Measurements from ENCODE around the gene G6PC2. TPM values are rescaled to one million over a fixed set of nuclear protein-coding genes. Genes with fewer than 3 reads are reported as not detected.
"Not testable (repeated sequence)": the region's sequence is repeated elsewhere in the genome, so short reads cannot be mapped to it uniquely, and the experiment has no call there.

The G6PC2 gene
- total and polyA plus RNA-seq, 2 donors (not counting 1 experiment from before 2014, with no cell fraction given): not detected

DNA sequence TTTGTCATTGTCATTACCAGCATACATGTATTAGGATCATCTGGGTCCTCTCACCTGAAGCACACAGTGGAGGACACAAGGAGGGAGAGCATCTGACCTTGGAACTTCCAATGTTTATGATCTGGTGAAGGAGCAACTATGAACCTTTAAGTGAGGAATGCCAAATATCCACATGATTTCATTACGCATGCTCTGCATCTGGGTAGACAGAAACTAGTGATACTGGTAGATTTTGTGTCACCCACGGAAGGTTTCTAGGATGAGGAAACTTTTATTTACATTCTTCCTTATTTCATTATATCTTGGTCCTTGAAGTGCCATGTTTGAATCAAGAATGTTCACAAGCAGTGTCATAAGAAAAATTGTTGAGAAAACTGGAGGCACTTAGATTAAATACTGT, 42.9 kb upstream of the G6PC2 start:
- Histone ChIP-seq H3K27ac (ENCODE audit: low read length in 2 of 2) (no peak overlapping the region), H3K79me2 (ENCODE audit: control insufficient read depth, insufficient read depth, low read length) (no peaks in the 10 kb centered on the region), H3K4me1 (ENCODE audit: control insufficient read depth in 2 of 2, insufficient read depth in 2 of 2, low read length in 2 of 2) (no peaks in the 10 kb centered on the region), H3K36me3 (replicated peaks in 1 of 2; ENCODE audit: control extremely low read depth in 1 of 2, control insufficient read depth in 1 of 2, extremely low read depth in 1 of 2, insufficient read depth in 2 of 2, low read length in 1 of 2) (no peaks in the 10 kb centered on the region), H3K9me3 (ENCODE audit: control extremely low read depth in 1 of 3, control insufficient read depth in 2 of 3, insufficient read depth in 1 of 3, low read length in 2 of 3) (no peaks in the 10 kb centered on the region), H4K20me1 (ENCODE audit: control insufficient read depth, insufficient read depth, low read length, poor library complexity, severe bottlenecking) (no peaks in the 10 kb centered on the region), H2AFZ (ENCODE audit: insufficient read depth, low read depth, low read length, poor library complexity, severe bottlenecking) (no peak overlapping the region), H3K9ac (ENCODE audit: low read length) (no peak overlapping the region), H3K4me3 (ENCODE audit: control extremely low read depth in 1 of 5, extremely low read depth in 1 of 5, insufficient read depth in 1 of 5, low read depth in 2 of 5, low read length in 4 of 5) (no peak overlapping the region), H3K4me2 (replicated peaks; ENCODE audit: low read depth, low read length, poor library complexity, severe bottlenecking) (no peak overlapping the region), H3K27me3 (replicated peaks in 1 of 4; ENCODE audit: control extremely low read depth in 1 of 4, control insufficient read depth in 3 of 4, insufficient read depth in 4 of 4, low read length in 3 of 4) (no peaks in the 10 kb centered on the region)
- no peaks in the 10 kb centered on the region for H3K4me1 Mint-ChIP-seq
- ATAC-seq (ENCODE audit: low read depth): no peak
- H3K9me3 Mint-ChIP-seq (ENCODE audit: insufficient read depth): no peaks in the 10 kb centered on the region
- CTCF ChIA-PET: no interaction called here
- POLR2A ChIA-PET: no interaction called here
- no peak overlapping the region for H3K4me3 Mint-ChIP-seq
- intact Hi-C loops (cut with micrococcal nuclease): no loop called here
- TF ChIP-seq, protein P1, sequence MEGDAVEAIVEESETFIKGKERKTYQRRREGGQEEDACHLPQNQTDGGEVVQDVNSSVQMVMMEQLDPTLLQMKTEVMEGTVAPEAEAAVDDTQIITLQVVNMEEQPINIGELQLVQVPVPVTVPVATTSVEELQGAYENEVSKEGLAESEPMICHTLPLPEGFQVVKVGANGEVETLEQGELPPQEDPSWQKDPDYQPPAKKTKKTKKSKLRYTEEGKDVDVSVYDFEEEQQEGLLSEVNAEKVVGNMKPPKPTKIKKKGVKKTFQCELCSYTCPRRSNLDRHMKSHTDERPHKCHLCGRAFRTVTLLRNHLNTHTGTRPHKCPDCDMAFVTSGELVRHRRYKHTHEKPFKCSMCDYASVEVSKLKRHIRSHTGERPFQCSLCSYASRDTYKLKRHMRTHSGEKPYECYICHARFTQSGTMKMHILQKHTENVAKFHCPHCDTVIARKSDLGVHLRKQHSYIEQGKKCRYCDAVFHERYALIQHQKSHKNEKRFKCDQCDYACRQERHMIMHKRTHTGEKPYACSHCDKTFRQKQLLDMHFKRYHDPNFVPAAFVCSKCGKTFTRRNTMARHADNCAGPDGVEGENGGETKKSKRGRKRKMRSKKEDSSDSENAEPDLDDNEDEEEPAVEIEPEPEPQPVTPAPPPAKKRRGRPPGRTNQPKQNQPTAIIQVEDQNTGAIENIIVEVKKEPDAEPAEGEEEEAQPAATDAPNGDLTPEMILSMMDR (IDR thresholded peaks at IDR 0.05): no peak
- no peak for TF ChIP-seq EZH2 (IDR thresholded peaks at IDR 0.05; ENCODE audit: borderline replicate concordance, insufficient read depth, low read depth, low read length, poor library complexity, severe bottlenecking)
- no peaks in the 10 kb centered on the region for H3K27me3 Mint-ChIP-seq
- no CpG with 5 or more reads among the region's 2 CpGs for WGBS (ENCODE audit: insufficient coverage)
- DNase-seq: no peak
- no peak overlapping the region for H3K27ac Mint-ChIP-seq

DNA sequence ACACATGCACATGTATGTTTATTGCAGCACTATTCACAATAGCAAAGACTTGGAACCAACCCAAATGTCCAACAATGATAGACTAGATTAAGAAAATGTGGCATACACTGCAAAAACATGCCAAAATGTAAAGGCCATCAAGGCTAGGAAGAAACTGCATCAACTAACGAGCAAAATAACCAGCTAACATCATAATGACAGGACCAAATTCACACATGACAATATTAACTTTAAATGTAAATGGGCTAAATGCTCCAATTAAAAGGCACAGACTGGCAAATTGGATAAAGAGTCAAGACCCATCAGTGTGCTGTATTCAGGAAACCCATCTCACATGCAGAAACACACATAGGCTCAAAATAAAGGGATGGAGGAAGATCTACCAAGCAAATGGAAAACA, 33.9 kb upstream of the G6PC2 start:
- H3K36me3 ChIP-seq (replicated peaks in 1 of 2; ENCODE audit: control extremely low read depth in 1 of 2, control insufficient read depth in 1 of 2, extremely low read depth in 1 of 2, insufficient read depth in 2 of 2, low read length in 1 of 2); H3K4me3 ChIP-seq (ENCODE audit: control extremely low read depth in 1 of 5, extremely low read depth in 1 of 5, insufficient read depth in 1 of 5, low read depth in 2 of 5, low read length in 4 of 5); H3K27me3 ChIP-seq (replicated peaks in 1 of 4; ENCODE audit: control extremely low read depth in 1 of 4, control insufficient read depth in 3 of 4, insufficient read depth in 4 of 4, low read length in 3 of 4); DNase-seq; H3K27me3 Mint-ChIP-seq; H3K79me2 ChIP-seq (ENCODE audit: control insufficient read depth, insufficient read depth, low read length); H4K20me1 ChIP-seq (ENCODE audit: control insufficient read depth, insufficient read depth, low read length, poor library complexity, severe bottlenecking); ATAC-seq (ENCODE audit: low read depth); intact Hi-C loops (cut with micrococcal nuclease); H3K9ac ChIP-seq (ENCODE audit: low read length); H3K4me2 ChIP-seq (replicated peaks; ENCODE audit: low read depth, low read length, poor library complexity, severe bottlenecking); H2AFZ ChIP-seq (ENCODE audit: insufficient read depth, low read depth, low read length, poor library complexity, severe bottlenecking); H3K4me3 Mint-ChIP-seq; H3K27ac ChIP-seq (ENCODE audit: low read length in 2 of 2); H3K27ac Mint-ChIP-seq; POLR2A ChIA-PET; CTCF ChIA-PET; H3K9me3 ChIP-seq (ENCODE audit: control extremely low read depth in 1 of 3, control insufficient read depth in 2 of 3, insufficient read depth in 1 of 3, low read length in 2 of 3); H3K9me3 Mint-ChIP-seq (ENCODE audit: insufficient read depth); H3K4me1 ChIP-seq (ENCODE audit: control insufficient read depth in 2 of 2, insufficient read depth in 2 of 2, low read length in 2 of 2); H3K4me1 Mint-ChIP-seq: not testable (repeated sequence)
- no CpG with 5 or more reads among the region's 1 CpG for whole genome bisulfite sequencing (ENCODE audit: insufficient coverage)

DNA sequence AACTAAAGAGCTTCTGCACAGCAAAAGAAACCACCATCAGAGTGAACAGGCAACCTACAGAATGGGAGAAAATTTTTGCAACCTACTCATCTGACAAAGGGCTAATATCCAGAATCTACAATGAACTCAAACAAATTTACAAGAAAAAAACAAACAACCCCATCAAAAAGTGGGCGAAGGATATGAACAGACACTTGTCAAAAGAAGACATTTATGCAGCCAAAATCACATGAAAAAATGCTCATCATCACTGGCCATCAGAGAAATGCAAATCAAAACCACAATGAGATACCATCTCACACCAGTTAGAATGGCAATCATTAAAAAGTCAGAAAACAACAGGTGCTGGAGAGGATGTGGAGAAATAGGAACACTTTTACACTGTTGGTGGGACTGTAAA, 30.7 kb upstream of the G6PC2 start:
- CTCF ChIA-PET; H3K27me3 ChIP-seq (replicated peaks in 1 of 4; ENCODE audit: control extremely low read depth in 1 of 4, control insufficient read depth in 3 of 4, insufficient read depth in 4 of 4, low read length in 3 of 4); ATAC-seq (ENCODE audit: low read depth); POLR2A ChIA-PET; H3K79me2 ChIP-seq (ENCODE audit: control insufficient read depth, insufficient read depth, low read length); H3K27me3 Mint-ChIP-seq; H3K4me1 ChIP-seq (ENCODE audit: control insufficient read depth in 2 of 2, insufficient read depth in 2 of 2, low read length in 2 of 2); H3K9me3 ChIP-seq (ENCODE audit: control extremely low read depth in 1 of 3, control insufficient read depth in 2 of 3, insufficient read depth in 1 of 3, low read length in 2 of 3); H3K9me3 Mint-ChIP-seq (ENCODE audit: insufficient read depth); H3K36me3 ChIP-seq (replicated peaks in 1 of 2; ENCODE audit: control extremely low read depth in 1 of 2, control insufficient read depth in 1 of 2, extremely low read depth in 1 of 2, insufficient read depth in 2 of 2, low read length in 1 of 2); H3K4me3 ChIP-seq (ENCODE audit: control extremely low read depth in 1 of 5, extremely low read depth in 1 of 5, insufficient read depth in 1 of 5, low read depth in 2 of 5, low read length in 4 of 5); H4K20me1 ChIP-seq (ENCODE audit: control insufficient read depth, insufficient read depth, low read length, poor library complexity, severe bottlenecking); H3K9ac ChIP-seq (ENCODE audit: low read length); H3K27ac Mint-ChIP-seq; DNase-seq; H3K4me1 Mint-ChIP-seq; H2AFZ ChIP-seq (ENCODE audit: insufficient read depth, low read depth, low read length, poor library complexity, severe bottlenecking); intact Hi-C loops (cut with micrococcal nuclease); H3K4me2 ChIP-seq (replicated peaks; ENCODE audit: low read depth, low read length, poor library complexity, severe bottlenecking); H3K27ac ChIP-seq (ENCODE audit: low read length in 2 of 2); H3K4me3 Mint-ChIP-seq: not testable (repeated sequence)
- no CpG with 5 or more reads among the region's 1 CpG for WGBS (ENCODE audit: insufficient coverage)
